HG03108 (cell line): ENCODE data around the gene MAP3K20.

Experiments used
- ATAC-seq: cut with Tn5 transposase; IDR thresholded peaks from one replicate; pipeline ENCODE4 v1.9.1; 2021; ENCODE audit warnings: moderate library complexity; ENCODE audit not compliant: unreplicated experiment

The MAP3K20 gene

DNA sequence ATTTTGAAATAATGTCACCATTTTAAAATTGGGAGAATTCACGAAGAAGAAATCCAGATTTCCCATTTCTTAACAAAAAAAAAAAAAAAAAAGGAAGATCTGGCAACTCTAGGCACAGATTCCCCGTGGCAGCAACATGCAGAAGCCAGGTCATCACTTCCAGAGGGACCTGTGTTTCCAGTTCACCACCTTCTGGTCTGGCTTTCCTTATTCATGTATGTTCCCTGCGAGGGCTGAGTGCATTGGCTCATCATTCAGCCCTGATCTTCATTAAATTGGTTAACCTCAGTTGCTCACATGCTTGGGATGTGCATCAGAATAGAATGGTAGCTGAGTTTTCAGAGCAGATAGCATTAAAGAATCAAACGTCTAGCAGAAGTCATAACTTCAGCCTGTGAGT, 25.0 kb upstream of the MAP3K20 start:
- ATAC-seq: no peak

DNA sequence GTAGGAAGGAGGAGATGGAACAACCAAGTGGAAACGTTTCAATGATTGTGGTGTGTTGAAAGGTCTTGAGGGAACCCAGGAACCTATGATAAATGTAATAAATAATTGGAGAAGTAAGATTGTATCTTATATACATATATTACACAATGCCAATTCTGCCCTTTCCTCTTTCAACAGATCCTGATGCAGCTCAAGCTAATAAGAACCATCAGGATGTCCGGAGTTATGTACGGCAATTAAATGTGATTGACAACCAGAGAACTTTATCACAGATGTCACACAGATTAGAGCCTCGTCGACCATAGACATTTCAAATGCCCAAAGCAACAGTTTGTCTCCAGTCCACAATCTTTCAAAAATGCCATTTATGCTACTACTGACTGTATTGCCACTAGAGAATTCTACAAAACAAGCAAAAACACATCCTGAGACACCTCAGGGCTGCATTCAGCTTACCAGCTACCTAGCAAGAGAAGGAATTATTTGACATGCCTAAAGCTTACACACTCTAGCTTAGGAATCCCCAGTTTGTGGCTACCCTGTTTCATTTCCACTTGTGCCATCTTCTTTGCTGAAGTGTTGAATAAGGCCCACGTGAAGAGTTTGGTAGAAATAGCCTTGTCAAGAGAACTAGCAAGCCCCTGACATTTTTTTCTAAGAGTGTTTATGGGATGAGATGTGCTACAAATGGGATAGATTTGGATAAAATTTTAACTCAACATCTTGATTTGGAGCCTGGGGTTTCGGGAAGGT, 24.0 kb upstream of the MAP3K20 start:
- no peak for ATAC-seq

DNA sequence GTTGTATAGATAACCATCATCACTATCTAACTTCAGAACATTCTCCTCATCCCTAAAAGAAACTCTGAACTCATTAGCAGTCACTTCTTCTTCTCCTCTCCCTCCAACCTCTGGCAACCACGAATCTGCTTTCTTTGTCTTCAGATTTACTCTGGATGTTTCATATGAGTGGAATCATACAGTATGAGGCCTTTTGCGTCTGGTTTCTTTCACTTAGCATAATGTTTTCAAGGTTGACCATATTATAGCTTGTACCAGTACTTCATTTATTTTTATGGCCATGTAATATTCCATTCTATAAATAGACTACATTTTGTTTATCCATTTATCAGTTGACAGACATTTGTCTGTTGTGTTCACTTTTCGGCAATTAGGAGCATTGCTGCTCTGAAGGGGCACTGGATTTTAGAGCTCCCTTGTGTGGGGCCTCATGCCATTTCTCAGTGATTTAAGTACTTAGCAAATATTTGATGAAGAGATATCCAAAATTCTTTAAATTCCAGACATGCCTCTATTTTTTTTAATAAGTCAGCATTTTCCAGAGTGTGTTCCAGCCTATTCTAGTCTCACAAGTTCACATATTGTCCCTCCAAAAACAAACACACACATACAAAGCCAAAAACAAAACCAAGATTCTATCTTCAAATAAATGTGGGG, 22.5 kb upstream of the MAP3K20 start:
- no peak for ATAC-seq

DNA sequence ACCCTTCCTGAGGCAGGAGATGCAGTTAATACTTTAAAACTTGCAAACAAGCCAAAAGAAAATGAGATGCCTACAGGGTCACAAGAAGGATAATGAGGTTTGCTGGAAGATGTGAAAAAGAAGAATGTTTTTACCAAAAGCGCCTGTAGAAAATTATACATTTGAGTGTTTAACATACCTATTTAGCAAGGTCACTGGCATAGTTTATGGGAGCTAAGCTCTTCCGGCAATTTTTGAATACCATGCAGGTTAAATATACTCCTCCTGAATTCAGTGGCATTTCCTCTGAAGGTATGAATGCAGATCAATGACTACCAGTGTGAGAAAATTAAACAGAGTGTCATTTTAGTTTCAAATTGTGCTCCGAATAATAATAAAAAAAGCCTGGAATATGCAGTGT, 21.2 kb upstream of the MAP3K20 start:
- no peak for ATAC-seq

DNA sequence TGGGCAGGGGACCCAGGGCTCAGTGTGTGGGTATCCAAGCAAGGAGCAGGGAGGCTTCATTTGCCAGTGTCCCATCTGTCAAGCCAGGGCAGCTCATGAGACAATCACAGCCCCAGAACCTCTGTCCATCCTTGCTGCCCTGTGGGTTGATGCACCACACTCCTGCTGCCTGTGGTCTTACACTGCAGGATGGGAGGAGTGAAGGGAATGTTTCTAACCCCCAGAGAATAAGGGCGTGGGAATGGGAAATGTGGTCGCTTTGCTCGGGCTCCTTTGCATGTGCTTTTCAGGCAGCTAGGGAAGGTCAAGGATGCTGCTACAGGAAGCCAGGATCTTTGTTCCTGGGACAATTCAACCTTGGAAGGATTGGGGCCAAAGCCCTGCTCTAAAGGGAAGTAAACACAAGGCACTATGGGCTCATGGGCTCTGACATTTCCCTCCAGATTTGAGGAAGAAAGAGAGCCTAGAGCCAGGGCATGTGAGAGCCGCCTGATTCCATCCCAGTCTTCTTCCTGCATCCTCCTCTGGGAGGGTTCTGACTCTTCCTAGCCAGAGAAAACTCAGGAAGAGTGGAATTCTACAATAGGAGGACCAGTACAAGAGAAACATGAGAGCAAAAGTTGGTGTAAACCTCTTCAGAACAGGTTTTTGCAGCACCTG, 18.8 kb upstream of the MAP3K20 start:
- no peak for ATAC-seq

DNA sequence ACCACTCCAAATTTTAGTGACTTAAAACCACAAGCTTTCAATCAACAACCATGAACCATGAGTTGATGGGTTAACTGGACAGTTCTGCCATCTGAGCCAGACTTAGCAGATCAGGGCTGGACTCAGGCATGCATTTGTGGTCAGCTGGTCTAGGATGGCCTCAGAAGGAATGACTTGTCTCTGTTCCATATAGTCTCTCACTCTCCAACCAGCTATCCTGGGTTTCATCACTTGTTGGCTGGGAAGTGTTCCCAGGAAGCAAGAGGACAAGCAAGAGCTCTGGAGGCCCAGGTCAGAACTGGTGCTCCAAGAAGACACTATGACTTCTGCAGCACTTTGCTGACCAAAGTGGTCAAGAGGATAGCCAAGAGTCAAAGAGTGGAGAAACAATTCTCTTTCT, 17.5 kb upstream of the MAP3K20 start:
- ATAC-seq: no peak

DNA sequence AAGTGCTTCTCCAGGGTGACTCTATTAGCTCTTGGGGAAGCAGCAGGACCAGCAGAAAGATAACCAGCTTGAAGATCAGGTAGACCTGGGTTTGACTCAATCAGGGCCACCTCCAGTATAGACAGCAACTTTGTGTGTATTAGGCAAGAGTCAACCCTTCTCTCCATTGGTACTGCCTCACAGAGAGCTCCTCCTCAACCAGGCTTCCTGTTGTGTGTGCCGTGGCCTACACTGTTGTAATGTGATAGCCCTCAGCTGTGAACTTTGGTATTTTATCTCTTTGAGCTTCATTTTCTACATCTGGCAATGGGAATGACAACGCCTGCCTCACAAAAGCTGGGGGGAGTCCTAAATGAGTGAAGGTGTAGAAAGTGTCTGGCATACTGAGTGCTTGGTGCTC, 17.0 kb upstream of the MAP3K20 start:
- ATAC-seq: no peak

DNA sequence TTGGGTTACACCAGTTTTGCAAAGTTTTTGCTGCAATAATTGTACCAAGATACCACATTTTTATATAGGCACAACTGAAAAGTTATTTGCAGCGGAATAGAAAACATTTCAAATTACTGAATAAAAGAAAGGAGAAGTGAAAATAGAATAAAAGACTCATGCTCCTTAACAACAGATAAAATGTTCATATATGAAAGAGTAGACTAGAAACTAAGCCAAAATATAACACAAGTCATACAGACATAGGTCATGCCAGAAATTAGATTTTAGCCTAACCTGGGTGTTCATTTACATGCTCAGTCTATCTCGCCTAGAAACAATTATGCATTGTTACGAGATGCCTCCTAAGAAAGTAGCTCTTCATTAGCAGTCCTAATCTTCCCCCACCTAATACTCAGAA, 16.4 kb upstream of the MAP3K20 start:
- no peak for ATAC-seq

DNA sequence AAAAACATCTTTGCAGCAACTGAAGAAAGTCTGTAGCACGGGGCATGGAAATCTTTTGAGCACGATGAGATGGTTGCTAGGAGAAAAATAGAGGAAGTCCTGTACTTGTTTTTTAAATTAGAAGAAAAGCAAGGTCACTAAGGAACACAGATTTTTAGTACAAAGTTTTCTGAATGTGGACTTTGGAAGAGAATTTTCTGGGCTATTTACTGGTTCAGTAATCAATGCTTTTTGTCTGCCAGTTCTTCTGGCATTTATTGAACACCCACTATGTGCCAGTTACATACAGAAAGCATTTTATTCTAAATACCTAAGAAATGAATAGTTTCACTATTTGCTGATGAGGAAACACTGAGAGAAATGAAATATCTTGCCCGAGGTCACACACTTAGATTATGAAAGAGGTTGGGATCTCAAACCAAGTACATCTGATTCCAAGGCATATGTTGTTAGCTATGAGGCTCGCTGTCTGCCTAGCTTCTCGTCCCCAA, 15.6 kb upstream of the MAP3K20 start:
- ATAC-seq: no peak

DNA sequence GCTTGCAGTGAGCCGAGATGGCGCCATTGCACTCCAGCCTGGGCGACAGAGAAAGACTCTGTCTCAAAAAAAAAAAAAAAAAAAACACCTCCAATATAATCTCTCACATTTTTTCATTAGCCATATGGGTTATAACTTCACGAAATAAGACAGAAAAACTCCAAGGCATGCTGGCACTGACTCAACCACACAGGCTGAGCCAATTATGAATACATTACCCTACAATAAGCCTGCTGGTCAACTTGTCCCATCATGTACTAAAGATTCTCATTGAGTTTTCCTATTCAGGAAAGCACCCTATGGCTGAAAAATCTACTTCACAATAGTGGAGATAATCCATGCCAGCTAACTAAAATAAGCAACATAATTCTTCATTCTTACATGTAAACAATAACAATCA, 12.8 kb upstream of the MAP3K20 start:
- no peak for ATAC-seq

DNA sequence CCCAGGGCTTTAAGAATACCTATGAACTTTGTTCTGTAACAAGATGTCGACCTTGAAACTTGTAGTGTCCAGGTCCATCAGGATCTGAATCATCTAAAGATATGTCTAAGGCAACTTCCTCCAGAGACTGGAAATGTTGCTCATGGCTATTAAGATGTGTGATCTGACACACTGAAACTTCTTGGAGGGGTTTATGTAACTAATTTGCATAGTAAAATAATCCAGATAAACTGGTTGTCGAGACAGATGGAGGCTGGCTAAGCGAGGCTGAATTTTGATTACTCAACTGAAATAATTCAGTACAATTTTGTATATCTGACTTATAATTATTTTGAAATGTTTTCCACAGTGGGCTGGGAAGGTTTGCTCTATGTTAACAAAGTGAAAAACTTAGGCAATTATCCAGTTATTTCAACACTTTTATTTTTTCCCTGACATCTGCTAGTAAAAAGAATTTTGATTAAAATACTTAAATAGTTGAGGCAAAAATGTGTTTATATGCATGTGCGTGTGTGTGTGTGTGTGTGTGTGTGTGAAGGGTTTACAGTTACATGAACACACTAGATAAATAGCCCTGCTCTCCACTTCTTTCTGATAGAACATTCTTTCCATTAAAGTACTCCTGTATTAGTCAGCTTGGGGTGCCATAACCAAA, 11.4 kb upstream of the MAP3K20 start:
- no peak for ATAC-seq

DNA sequence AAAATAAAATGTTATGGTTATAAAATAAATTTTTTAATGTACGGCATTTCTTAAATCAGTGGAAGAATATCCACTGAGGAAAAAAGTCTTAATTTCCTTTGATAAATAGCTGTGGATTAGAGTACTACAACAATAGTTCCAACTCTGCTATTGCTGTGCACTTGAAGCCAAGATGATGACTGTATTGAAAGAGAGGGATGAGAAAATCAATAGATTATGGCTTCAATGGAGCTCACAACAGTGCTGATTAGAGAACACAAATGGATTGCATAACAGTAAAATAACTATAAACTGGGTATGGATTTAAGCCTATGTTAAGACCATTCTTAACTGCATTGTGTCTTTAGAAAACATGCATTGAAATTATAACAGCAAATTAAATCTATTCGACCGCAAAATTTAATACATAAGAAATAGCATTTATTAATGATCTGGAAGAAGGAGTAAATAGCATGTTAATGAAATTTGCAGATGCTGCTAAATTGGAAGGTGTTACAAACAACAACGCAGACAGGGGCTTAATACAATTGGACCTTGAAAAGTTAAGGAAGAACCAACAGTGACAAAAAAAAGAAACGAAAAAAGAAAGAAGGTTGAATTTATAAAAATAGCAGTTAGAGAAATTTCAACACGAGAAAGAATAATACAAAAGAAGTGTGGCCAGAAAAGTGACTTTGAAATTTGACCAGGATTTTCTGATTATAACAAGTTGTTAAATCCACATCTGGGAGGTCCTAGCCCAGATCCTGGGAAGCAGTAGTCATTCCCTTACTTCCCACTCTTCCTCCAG, 8.6 kb upstream of the MAP3K20 start:
- ATAC-seq: no peak

DNA sequence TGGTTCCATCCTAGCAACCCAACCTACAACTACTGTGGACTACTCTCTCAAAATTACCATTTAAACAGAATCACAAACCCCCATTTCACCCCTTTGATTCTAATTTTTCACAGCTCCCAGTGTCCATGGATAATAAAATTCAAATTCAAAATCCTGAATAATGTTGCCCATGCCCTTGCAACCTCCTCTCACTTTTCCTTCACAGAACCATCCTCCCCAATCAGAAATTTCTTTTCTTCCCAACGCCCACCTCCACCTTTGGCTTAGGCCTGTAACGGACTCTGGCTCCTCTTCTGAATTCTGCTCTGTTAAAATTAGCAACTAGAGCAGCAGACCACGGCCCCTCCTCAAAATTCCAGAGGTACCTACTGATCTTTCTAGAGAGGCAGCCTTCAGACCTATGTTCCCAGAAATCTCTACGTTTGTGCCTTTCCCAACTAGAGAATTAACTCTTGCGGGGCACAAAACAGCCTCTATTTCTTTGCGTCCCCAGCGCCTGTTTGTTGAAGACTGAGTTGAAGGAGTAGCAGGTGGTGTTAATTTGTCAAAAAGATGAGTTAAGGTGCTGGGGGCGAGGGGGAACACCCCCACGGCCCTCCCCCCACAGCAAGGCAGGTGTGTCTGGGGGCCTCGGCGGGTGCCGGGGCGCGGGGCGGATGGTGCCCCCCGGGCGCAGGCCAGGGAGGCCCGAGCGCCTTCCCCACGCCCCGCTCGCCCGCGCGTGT, 428 bp upstream of the MAP3K20 start:
- ATAC-seq: no peak

DNA sequence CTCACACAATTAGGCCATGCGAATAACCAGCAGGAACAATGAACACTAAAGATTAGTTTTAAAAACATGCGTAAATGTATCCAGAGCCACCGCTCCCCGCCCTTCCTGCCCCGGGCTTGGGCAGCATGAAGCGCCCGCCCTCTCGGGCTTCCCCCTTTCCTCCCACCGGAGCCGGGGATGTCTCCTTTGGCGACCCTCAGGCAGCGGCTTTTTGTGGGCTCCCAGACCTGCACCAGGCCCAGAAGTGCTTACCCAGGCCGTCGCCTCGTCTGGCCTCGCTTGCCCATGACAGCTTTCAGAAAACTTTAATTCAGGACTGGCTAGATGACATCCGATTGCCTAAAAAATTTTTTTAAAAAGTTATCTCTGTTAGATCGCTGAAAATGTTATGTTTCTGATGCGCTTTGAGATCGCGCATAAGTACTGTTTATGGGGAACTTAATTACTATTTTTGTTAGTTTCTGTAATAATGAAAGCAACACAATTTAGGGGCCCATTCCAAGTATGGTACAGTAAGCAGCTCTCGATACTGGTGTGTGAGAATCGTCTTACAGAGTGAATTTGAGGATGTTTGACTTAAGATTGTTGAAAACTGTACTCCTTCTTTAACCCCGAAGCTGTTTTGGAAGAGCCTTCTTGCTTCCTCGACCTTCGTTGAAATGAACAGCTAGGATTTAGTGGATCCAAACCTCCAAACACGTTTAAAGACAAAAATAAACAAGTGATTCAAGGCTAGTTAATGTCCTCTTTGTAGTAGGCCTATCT, 1.1 kb downstream of the MAP3K20 start:
- ATAC-seq: peak; percentile 29

DNA sequence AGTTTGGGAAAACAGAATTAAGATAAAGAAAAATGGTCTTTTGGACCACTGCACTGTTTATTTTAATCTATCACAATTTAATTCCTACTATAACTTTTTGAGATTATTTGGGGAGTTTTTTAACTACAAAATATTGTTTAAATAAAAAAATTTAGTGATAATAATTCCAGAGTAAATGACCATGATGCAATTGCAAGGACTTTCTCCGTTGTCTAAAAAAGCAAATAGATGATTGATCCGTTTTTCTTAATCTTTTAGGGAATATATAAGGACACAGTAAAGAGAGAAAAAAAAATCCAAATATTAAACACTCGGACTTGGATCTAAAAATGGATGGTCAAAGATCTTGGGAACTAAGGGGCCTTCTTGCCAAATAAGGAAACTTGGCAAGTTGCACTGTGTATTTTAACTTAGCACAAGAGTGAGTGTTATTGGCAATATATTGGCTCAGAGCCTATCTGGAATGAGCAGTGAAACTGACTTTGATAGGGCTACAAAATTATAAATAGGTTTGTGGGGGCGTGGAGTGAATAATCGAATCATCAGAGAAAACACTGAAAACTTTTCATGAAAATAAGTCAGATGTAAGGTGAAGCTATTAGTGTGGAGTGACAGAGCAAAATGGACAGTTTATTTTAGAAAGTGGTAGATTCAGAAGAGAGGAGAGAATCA, 2.0 kb downstream of the MAP3K20 start:
- no peak for ATAC-seq

DNA sequence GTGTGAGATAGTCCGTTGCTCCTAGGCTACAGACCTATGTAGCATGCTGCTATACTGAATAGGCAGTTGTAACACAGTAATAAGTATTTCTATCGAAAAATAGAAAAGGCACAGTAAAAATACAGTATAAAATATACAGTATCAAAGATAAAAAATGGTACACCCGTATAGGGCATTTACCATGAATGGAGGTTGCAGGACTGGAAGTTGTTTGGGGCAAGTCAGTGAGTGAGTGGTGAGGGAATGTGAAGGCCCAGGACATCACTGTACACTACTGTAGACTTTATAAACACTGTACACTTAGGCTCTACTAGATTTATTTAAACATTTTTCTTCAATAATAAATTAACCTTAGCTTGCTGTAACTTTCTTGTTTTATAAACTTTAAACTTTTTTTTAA, 3.5 kb downstream of the MAP3K20 start:
- ATAC-seq: no peak

DNA sequence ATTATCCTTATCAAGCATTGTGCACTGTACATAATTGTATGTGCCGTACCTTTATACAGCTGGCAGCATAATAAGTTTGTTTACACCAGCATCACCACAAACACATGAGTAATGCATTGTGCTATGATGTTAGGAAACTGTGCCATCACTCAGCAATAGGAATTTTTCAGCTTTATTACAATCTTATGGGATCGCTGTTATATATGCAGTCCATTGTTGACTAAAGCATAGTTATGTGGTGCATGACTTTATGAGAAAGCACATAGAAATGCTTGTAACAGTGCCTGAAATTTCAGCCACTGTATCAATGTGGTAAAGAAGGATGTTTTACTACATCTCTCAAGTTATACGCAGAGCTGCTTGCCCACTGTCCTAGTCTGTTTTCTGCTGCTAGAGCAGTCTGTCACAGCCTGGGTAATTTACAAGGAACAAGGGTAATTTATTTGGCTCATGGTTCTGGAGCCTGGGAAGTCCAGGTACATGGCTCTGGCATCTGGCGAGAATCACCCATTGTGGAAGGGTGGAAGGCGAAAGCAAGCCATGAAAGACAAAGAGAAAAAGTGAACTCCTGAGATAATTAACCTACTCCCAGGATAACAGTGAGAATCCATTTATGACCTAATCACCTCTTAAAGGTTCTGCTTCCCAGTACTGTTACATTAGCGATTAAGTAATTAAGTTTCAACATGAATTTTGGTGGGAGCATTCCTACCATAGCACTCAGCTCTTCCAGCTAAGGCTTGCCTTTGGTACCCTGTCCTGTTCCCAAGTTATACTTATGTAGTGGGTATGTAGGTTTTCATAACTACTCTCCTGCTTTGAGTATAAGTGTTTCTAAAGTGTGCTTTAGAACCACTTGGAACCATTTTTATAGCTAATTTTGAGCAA, 4.6 kb downstream of the MAP3K20 start:
- no peak for ATAC-seq
